Measurements from ENCODE around the gene TTYH3.

DNA sequence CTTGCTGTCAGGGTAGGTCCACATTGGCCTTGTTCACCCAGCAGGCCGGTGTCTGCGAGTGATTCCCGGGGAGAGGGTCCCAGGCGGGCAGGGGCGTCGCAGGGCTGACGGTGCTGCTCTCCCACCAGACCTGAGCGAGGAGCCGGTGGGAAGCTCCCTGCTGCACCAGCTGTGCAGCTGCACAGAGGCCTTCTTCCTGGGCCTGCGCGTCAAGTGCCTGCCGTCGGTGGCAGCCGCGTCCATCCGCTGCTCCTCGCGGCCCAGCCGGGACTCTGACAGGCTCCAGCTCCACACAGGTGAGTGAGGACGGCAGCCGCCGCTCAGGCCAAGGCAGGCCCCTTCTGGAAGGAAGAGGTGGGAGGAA lies 70.8 kb downstream of the TTYH3 start:
- TF ChIP-seq, protein P1, sequence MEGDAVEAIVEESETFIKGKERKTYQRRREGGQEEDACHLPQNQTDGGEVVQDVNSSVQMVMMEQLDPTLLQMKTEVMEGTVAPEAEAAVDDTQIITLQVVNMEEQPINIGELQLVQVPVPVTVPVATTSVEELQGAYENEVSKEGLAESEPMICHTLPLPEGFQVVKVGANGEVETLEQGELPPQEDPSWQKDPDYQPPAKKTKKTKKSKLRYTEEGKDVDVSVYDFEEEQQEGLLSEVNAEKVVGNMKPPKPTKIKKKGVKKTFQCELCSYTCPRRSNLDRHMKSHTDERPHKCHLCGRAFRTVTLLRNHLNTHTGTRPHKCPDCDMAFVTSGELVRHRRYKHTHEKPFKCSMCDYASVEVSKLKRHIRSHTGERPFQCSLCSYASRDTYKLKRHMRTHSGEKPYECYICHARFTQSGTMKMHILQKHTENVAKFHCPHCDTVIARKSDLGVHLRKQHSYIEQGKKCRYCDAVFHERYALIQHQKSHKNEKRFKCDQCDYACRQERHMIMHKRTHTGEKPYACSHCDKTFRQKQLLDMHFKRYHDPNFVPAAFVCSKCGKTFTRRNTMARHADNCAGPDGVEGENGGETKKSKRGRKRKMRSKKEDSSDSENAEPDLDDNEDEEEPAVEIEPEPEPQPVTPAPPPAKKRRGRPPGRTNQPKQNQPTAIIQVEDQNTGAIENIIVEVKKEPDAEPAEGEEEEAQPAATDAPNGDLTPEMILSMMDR (IDR thresholded peaks at IDR 0.05) = no peak
- no peak for TF ChIP-seq POLR2A (IDR thresholded peaks at IDR 0.05)

Measured in right lobe of liver (tissue), 4 donors.